Stimulated activated CD4-positive, alpha-beta T cell treated with anti-CD3 and anti-CD28 coated beads, Interleukin-4, amount 100 ng/mL, for 4 hours (primary cell): ENCODE results near the gene TASOR2.

Experiments
- DNase-seq, 2 experiments: peaks; one replicate each; pipeline ENCODE4 v3.0.0-alpha.2; 2020

The TASOR2 gene

GRCh38 chr10:5684971-5685763 lies 529 bp downstream of the TASOR2 start:
- DNase-seq = peak; percentile 57 to 67

- no peak for DNase-seq
Observed at GRCh38 chr10:5685764-5686240, 1.2 kb downstream of the TASOR2 start.

DNA sequence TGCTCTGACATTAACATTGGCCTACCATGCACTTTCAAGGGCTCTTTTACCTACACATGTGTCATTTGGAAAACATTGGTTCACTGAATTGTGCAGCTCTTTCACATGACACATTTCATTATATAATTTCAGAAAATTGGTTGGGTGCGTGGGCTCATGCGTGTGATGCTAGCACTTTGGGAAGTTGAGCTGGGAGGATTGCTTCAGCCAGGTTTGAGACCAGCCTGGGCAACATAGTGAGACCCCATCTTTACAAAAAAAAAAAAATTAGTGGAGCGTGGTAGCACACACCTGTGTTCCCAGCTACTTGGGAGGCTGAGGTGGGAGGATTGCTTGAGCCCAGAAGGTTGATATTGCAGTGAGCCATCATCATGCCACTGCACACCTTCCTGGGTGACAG lies 3.9 kb downstream of the TASOR2 start:
- no peak for DNase-seq

DNA sequence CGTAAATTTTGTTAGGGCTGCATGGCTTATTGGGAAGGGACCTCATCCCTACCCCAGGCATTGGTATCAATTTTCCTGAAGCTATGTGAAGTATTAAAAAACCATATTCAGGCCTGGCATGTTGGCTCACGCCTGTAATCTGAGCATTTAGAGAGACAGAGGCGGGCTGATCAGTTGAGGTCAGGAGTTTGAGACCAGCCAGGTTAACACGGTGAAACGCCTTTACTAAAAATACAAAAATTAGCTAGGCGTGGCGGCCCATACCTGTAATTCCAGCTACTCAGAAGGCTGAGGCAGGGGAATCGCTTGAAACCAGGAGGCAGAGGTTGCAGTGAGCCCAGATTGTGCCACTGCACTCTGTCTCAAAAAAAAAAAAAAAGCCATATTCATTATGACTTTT lies 7.1 kb downstream of the TASOR2 start:
- no peak for DNase-seq

DNA sequence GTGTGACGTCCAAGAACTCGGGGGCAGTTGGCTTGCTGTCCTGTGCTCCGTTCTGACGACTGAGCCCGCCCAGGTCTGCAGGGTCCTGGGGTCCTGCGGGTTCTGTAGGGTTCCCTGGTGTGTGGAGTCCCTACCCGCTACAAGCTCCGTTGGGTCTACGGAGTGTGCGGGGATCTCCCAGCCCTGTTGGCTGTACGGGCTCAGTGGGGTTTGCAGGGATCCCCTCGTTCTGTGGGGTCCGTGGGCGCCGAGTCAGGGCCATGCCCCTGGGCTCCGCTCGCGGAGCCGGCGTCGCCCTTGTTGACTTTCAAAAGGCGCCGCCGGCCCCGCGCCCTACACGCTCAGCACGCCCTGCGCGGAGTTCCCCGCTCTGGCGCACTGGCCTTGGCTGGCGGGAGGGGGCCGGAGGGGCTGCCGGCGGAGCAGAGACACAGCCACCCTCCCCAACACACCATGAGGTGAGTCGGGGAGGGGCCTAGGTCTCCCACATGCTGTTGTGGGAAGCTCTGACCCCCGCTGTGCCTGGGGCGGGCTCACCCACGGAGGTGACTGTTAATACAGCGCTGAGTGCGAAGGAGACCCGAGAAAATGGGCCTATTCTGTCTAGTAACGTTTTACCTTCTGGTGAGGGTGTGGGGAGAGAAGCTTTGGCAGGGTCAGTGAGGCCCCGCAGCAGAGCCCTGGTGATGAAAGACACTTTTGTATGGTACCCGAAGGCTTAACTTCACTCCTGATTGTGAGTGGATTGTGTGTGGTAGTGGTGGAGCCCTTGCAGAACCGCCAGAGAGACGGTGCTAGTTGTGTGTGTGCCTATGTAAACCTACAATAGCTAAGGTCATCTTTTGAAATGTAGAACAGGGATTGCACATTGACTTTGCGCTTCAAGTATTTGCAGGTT lies 8.1 kb downstream of the TASOR2 start:
- peak; percentile 53 to 79 for DNase-seq

- no peak for DNase-seq
Observed at GRCh38 chr10:5694573-5694972, 9.9 kb downstream of the TASOR2 start.

- DNase-seq = no peak
Observed at GRCh38 chr10:5697342-5697741, 12.7 kb downstream of the TASOR2 start.

DNA sequence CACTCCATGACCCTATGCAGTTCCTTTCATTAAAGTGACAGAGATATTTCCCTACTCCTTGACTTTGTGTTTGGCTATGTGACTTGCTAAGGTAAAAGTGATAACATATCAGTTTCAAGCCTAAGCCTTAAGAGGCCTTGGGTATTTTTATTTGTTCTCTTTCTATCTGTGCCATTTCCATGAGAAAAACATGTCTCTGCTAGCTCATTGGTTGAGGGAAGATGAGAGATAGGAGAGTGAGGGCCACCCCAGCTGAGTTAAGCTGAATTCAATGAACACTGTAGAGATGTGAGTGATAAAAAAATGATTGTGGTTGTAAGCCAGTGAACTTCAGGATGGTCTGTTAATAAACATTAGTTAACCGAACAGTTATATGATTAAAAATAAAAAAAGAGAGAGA lies 13.4 kb downstream of the TASOR2 start:
- DNase-seq = no peak

DNA sequence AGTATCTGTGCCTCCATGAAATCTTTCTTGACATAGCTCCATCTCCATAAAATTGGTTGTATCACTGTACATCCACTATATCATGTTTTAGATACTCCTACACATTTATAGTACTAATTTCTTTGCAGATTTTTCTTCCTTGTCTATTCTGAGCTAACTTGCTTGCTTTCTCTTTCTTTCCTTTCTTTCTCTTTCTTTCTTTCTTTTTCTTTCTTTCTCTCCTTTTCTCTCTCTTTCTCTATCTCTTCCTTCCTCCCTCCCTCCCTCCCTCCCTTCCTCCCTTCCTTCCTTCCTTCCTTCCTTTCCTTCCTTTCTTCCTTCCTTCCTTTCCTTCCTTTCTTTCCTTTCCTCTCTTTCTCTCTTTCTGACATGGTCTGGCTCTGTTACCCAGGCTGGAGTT lies 23.7 kb downstream of the TASOR2 start:
- DNase-seq = no peak

DNA sequence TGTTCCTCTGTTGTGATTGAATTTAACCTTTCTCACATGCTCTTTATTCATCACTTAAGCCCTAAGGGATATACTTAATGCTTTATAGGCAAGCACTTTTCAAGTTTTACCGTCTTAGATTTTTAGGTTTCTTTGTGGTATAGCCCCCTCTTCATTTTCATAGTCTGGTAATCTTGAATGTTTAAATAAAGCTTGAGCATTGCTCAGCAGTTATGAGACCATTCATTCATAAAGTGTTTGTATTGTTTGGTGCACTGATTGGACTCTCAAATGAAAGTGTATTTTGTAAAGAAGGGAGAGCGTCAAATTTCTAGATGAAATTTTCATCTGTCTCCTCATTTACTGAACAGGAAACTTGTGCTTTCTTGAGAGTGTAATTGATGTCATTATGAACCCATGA lies 25.2 kb downstream of the TASOR2 start:
- DNase-seq = no peak

- no peak for DNase-seq
Observed at GRCh38 chr10:5710859-5711258, 26.2 kb downstream of the TASOR2 start.

- no peak for DNase-seq
Observed at GRCh38 chr10:5711642-5712041, 27.0 kb downstream of the TASOR2 start.

DNA sequence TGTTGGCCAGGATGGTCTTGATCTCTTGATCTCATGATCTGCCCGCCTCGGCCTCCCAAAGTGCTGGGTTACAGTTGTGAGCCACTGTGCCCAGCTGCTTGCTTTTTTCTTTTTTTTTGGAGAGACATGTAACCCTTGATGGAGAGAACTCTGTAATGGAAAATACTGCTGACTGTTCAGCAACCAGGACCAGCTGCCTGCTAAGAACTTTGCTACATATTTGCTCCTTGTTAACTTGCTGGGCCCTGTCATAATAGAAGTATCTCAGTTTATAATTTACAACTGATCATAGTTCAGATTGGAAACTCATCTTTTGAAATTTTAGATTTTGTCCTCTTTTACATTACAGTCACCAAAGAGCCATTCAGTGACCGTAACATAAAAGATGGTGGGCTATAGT lies 34.9 kb downstream of the TASOR2 start:
- DNase-seq = no peak

GRCh38 chr10:5720182-5720581 lies 35.5 kb downstream of the TASOR2 start:
- DNase-seq = no peak

DNA sequence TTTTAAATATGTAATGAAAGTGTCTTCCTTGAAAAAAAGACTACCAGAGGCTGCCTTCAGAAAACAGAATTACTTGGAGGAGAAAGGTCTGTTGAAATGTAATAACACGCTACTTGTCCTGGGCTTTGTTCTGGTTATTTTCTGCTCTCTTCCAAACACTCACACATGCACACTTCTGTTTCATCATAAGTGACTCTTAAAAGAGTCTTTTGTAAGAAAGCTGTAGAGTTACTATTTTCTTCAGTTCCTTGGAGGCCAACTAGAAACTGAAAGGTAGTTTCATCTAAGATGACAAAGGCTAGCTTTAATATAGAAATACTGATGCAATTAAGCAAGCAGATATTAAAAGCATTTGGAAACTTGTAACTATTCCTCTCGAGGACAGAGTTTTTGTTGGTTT lies 39.1 kb downstream of the TASOR2 start:
- DNase-seq = no peak

DNA sequence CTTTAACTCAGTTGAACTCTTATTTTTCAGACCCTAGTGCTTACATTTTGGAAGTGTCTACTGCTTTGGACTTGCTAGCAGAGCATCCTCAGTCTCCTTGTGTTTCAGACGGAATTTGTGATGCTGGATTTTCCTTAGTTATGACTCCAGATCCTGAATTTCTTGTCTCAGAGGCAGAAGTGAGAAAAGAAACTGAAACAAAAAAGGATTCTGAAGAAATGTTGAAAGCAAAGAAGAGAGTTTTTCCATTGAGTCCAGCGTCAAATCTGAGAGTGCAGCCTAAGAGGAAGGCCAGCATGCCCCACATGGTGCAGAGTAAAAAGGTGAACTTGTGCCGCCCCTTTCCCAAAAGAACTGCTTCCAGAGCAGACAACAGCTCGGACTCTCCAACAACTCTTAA lies 46.1 kb downstream of the TASOR2 start:
- DNase-seq = no peak

GRCh38 chr10:5731559-5731958 lies 46.9 kb downstream of the TASOR2 start:
- DNase-seq = no peak

- DNase-seq = no peak
Observed at GRCh38 chr10:5732141-5732540, 47.5 kb downstream of the TASOR2 start.
